HepG2 (cell line): ENCODE data around the gene ESF1. TPM values are rescaled to one million over a fixed set of nuclear protein-coding genes. Genes with fewer than 3 reads are reported as not detected.

ENCODE experiments used
- ATF6 ChIP-seq: sonication (generic); formaldehyde crosslinking; conservative IDR thresholded peaks from 2 replicates; pipeline ENCODE4 v1.4.0; 2020; ENCODE audit warnings: missing genetic modification reagents
- FLYWCH1 ChIP-seq: sonication (generic); formaldehyde crosslinking; IDR thresholded peaks from 2 replicates; pipeline ENCODE4 v1.8.1; 2023; ENCODE audit warnings: mild to moderate bottlenecking, missing genetic modification reagents
- GABPB1 ChIP-seq: IDR thresholded peaks from 2 replicates; pipeline ENCODE4 v1.6.1; 2016; ENCODE audit warnings: mild to moderate bottlenecking, missing genetic modification reagents, moderate library complexity, missing compliant biosample characterization
- GMEB2 ChIP-seq: IDR thresholded peaks from 2 replicates; pipeline ENCODE4 v1.6.1; 2016; ENCODE audit warnings: missing biosample characterization, missing genetic modification reagents, low read depth
- GTF3A ChIP-seq: sonication (generic); formaldehyde crosslinking; conservative IDR thresholded peaks from 2 replicates; pipeline ENCODE4 v1.4.0; 2020; ENCODE audit warnings: mild to moderate bottlenecking, missing genetic modification reagents
- HOXA9 ChIP-seq: sonication (generic); formaldehyde crosslinking; IDR thresholded peaks from 2 replicates; pipeline ENCODE4 v1.8.1; 2022; ENCODE audit warnings: missing genetic modification reagents, mild to moderate bottlenecking, moderate library complexity, borderline replicate concordance
- KLF12 ChIP-seq: sonication (generic); formaldehyde crosslinking; IDR thresholded peaks from 2 replicates; pipeline ENCODE4 v1.4.0; 2020; ENCODE audit warnings: missing genetic modification reagents, borderline replicate concordance
- KLF13 ChIP-seq: sonication (generic); formaldehyde crosslinking; IDR thresholded peaks from 2 replicates; pipeline ENCODE4 v1.4.0; 2020; ENCODE audit warnings: mild to moderate bottlenecking, missing genetic modification reagents
- POGZ ChIP-seq: sonication (generic); formaldehyde crosslinking; IDR thresholded peaks from 2 replicates; pipeline ENCODE4 v1.4.0; 2020; ENCODE audit warnings: mild to moderate bottlenecking, missing genetic modification reagents
- RBAK ChIP-seq: sonication (generic); formaldehyde crosslinking; IDR thresholded peaks from 2 replicates; pipeline ENCODE4 v1.5.1; 2020; ENCODE audit warnings: mild to moderate bottlenecking, missing genetic modification reagents
- RELA ChIP-seq: sonication (generic); formaldehyde crosslinking; IDR thresholded peaks from 2 replicates; pipeline ENCODE4 v1.4.0; 2020; ENCODE audit warnings: missing genetic modification reagents
- RFXANK ChIP-seq: IDR thresholded peaks from 2 replicates; pipeline ENCODE4 v1.6.1; 2016
- TAF15 ChIP-seq: fragments of 200-400 bp; formaldehyde crosslinking; IDR thresholded peaks from one replicate; pipeline ENCODE4 v1.6.1; 2018; ENCODE audit warnings: mild to moderate bottlenecking, low read depth, low read length; ENCODE audit not compliant: poor library complexity, severe bottlenecking
- THRA ChIP-seq: sonication (generic); formaldehyde crosslinking; IDR thresholded peaks from 2 replicates; pipeline ENCODE4 v1.4.0; 2020; ENCODE audit warnings: missing genetic modification reagents, borderline replicate concordance
- ZBTB1 ChIP-seq: sonication (generic); formaldehyde crosslinking; IDR thresholded peaks from 2 replicates; pipeline ENCODE4 v1.4.0; 2020; ENCODE audit warnings: missing genetic modification reagents, borderline replicate concordance
- ZFP36L2 ChIP-seq: sonication (generic); formaldehyde crosslinking; IDR thresholded peaks from 2 replicates; pipeline ENCODE4 v1.4.0; 2020; ENCODE audit warnings: missing genetic modification reagents
- ZKSCAN8 ChIP-seq: IDR thresholded peaks from 2 replicates; pipeline ENCODE4 v1.6.1; 2016; ENCODE audit warnings: borderline replicate concordance, missing genetic modification reagents, missing compliant biosample characterization
- ZNF331 ChIP-seq: sonication (generic); formaldehyde crosslinking; IDR thresholded peaks from 2 replicates; pipeline ENCODE4 v1.4.0; 2020; ENCODE audit warnings: missing genetic modification reagents
- ZNF335 ChIP-seq: sonication (generic); formaldehyde crosslinking; IDR thresholded peaks from 2 replicates; pipeline ENCODE4 v1.4.0; 2020; ENCODE audit warnings: missing genetic modification reagents
- ZNF557 ChIP-seq: sonication (generic); formaldehyde crosslinking; IDR thresholded peaks from 2 replicates; pipeline ENCODE4 v1.4.0; 2020; ENCODE audit warnings: missing genetic modification reagents
- ZNF619 ChIP-seq: sonication (generic); formaldehyde crosslinking; IDR thresholded peaks from 2 replicates; pipeline ENCODE4 v1.4.0; 2020; ENCODE audit warnings: mild to moderate bottlenecking, missing genetic modification reagents
- ZNF761 ChIP-seq: sonication (generic); formaldehyde crosslinking; conservative IDR thresholded peaks from 2 replicates; pipeline ENCODE4 v1.4.0; 2020; ENCODE audit warnings: mild to moderate bottlenecking, missing genetic modification reagents
- ZNF792 ChIP-seq: IDR thresholded peaks from 2 replicates; pipeline ENCODE4 v1.6.1; 2016
- ZNF83 ChIP-seq: sonication (generic); formaldehyde crosslinking; IDR thresholded peaks from 2 replicates; pipeline ENCODE4 v1.4.0; 2020; ENCODE audit warnings: missing genetic modification reagents, mild to moderate bottlenecking, borderline replicate concordance
- polyA plus RNA-seq, 8 experiments: library from polyadenylated mRNA; depleted of rRNA in 3 of 8; stranded (reverse) in 7 of 8; unstranded in 1 of 8; fragments of >200 nt; fragmentation: Illumina TruSeq in 4 of 8; extraction: Trizol in 4 of 8; gene quantifications; 2 replicates each; pipeline versions ENCODE4 v1.2.1 to v1.2.3, GENCODE V29; 2011 to 2016; ENCODE audit warnings: low read depth in 4 of 8, missing spikeins in 1 of 8, mixed read lengths in 1 of 8; ENCODE audit not compliant: insufficient read depth in 1 of 8
- total RNA-seq, 5 experiments: library from RNA; depleted of rRNA; stranded (reverse); fragments of >200 nt; fragmentation: Illumina TruSeq; extraction: Trizol; gene quantifications; 2 replicates each; pipeline ENCODE4 v1.2.3, GENCODE V29; 2016; ENCODE audit warnings: low read depth in 1 of 5
- TF ChIP-seq, protein P1 (sequence below): IDR thresholded peaks from 2 replicates; pipeline ENCODE4 v1.6.1; 2016

Gene ESF1
- total and polyA plus RNA-seq, 2 of the 13 experiments (the other 11 are each of a cell fraction or from before 2014, with no cell fraction given): 7.3 to 66.9 TPM

DNA sequence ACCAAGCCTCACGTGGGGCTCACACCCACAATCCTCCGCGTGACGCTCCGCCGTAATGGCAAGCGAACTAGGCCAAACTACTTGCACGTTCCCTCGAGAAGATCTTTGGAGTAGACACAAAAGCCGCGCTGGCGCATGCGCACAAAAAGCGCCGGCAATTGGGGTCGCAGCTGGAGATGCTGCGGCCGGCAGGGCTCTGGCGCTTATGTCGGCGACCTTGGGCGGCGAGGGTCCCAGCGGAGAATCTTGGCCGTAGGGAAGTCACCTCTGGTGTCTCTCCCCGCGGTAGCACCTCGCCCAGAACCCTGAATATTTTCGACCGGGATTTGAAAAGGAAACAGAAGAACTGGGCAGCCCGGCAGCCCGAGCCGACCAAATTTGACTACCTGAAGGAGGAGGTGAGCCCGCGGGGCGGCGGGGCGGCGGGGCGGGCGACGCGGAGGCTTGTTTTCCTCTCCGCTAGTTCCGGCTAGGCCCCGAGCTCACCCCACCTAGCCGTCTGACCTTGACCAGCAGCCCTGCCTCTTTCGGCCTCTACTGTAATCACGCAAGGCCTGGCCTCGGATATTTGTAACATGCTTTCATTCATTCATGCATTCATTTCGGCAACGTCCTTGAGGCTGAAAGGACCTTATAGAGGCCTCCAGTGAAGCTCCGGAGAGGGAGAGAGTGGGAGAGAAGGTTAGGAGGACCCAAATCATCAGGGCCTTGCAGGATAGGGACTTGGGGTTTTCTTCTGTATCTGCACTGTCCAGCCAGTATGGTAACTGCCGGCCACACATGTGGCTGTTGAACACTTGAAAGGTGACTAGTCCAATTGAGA, at the start of gene ESF1, which contains the start of gene NDUFAF5 (continued):
- TF ChIP-seq ZKSCAN8 (CRISPR knock-in tag) (peak; percentile 83; the same call in 1 of the 2 replicates), ZNF761 (CRISPR knock-in tag) (peak; percentile 94; the same call in 1 of the 2 replicates), FLYWCH1 (CRISPR knock-in tag) (peak; percentile 72; the same call in 1 of the 2 replicates), GTF3A (0 out of 2 replicates have a peak, but pooled peaks have one; percentile 52), RELA (CRISPR knock-in tag) (peak; percentile 97), ZNF335 (peak; percentile 90), ZNF83 (CRISPR knock-in tag) (peak; percentile 28; the same call in 1 of the 2 replicates), GABPB1 (peak; percentile 88), POGZ (CRISPR knock-in tag) (peak; percentile 100), THRA (CRISPR knock-in tag) (peak; percentile 93), ATF6 (CRISPR knock-in tag) (peak; percentile 84; the same call in 1 of the 2 replicates), RFXANK (CRISPR knock-in tag) (peak; percentile 35), KLF12 (peak; percentile 69; the same call in 1 of the 2 replicates), ZFP36L2 (CRISPR knock-in tag) (no peak), TAF15 (no peak), ZNF331 (CRISPR knock-in tag) (peak; percentile 98), GMEB2 (CRISPR knock-in tag) (peak; percentile 99), ZNF557 (CRISPR knock-in tag) (peak; percentile 79; the same call in 1 of the 2 replicates), ZBTB1 (CRISPR knock-in tag) (peak; percentile 80; the same call in 1 of the 2 replicates), RBAK (CRISPR knock-in tag) (peak; percentile 56; the same call in 1 of the 2 replicates), ZNF619 (CRISPR knock-in tag) (no peak; the same call in 1 of the 2 replicates), KLF13 (CRISPR knock-in tag) (peak; percentile 69; the same call in 1 of the 2 replicates), ZNF792 (CRISPR knock-in tag) (peak; percentile 92), HOXA9 (CRISPR knock-in tag) (peak; percentile 98)
- TF ChIP-seq, protein P1, sequence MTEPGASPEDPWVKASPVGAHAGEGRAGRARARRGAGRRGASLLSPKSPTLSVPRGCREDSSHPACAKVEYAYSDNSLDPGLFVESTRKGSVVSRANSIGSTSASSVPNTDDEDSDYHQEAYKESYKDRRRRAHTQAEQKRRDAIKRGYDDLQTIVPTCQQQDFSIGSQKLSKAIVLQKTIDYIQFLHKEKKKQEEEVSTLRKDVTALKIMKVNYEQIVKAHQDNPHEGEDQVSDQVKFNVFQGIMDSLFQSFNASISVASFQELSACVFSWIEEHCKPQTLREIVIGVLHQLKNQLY (CRISPR knock-in tag): peak; percentile 92
